PC-3 (cell line): Measurements from ENCODE around the gene SNAPC2.

Experiments used
- CTCF ChIP-seq: fragments of 300-600 bp; sonication (generic); conservative IDR thresholded peaks from 2 replicates; pipeline ENCODE4 v1.5.1; 2017; ENCODE audit warnings: antibody characterized with exemption, low read depth, mild to moderate bottlenecking, low read length
- EZH2 ChIP-seq: fragments of 300-600 bp; sonication (generic); IDR thresholded peaks from one replicate; pipeline ENCODE4 v1.6.1; 2017; ENCODE audit warnings: antibody characterized with exemption, mild to moderate bottlenecking, low read length; ENCODE audit not compliant: unreplicated experiment
- EZH2phosphoT487 ChIP-seq: fragments of 300-600 bp; sonication (generic); IDR thresholded peaks from 2 replicates; pipeline ENCODE4 v1.6.1; 2018; ENCODE audit warnings: mild to moderate bottlenecking, antibody characterized with exemption, low read length, borderline replicate concordance

DNA sequence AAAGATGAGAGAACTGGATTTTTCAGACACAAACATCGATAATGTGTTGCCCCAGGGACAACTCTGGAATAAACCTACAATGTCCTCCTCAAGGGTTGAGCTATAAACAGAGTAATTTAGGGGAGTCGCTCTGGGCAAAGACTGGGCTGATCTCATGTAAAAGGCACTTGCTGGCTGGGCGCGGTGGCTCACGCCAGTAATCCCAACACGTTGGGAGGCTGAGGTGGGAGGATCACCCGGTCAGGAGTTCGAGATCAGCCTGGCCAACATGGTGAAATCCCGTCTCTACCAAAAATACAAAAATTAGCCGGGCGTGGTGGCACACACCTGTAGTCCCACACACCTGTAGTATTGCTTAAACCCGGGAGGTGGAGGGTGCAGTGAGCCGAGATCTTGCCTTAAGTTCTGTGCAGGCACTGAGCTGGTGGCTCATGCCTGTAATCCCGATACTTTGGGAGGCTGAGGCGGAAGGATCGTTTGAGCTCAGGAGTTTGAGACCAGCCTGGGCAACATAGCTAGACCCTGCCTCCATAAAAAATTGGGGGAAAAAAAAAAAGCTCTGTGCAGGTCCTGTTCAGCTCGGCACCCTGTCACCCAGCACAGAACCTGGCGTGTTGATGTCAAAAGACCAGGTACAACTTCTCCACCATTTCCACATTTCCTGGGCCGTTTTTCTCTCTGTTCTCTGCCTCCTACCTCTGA, 21.9 kb downstream of the SNAPC2 start:
- TF ChIP-seq EZH2, result no peak
- no peak for TF ChIP-seq CTCF
- no peak for TF ChIP-seq EZH2phosphoT487
